RPMI7951 (cell line): ENCODE data around the gene RSAD1. TPM values are rescaled to one million over a fixed set of nuclear protein-coding genes. Genes with fewer than 3 reads are reported as not detected.

Source experiments
- DNase-seq: peaks from one replicate; pipeline ENCODE4 v3.0.0-alpha.2; 2012; ENCODE audit warnings: low read depth
- total RNA-seq: library from RNA; depleted of rRNA; stranded (reverse); fragments of >200 nt; shearing (Covaris generic); gene quantifications from 2 replicates; pipeline ENCODE4 v1.2.3, GENCODE V29; 2014

RSAD1 gene
- total RNA-seq, 1 experiment from 2014 or later, result 10.0 TPM

DNA sequence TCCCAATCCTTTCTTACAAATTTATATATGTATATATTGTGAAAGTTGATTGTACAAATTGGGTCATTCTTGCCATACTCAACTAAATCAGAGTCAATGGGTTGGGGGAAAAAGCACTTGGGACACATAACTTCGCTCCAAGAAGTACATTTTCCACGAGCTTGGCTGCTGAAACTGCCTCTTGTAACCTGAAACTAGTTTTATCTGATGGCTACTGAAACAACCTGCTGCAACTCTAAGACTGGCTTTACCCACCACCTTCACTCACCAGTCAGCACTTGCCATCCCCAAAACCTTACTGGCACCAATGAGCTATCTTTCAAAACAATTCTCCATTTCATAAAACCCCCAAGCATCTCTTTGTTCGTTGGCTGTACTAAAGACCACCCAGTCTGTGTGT, 15.1 kb downstream of the RSAD1 start:
- no peak for DNase-seq

DNA sequence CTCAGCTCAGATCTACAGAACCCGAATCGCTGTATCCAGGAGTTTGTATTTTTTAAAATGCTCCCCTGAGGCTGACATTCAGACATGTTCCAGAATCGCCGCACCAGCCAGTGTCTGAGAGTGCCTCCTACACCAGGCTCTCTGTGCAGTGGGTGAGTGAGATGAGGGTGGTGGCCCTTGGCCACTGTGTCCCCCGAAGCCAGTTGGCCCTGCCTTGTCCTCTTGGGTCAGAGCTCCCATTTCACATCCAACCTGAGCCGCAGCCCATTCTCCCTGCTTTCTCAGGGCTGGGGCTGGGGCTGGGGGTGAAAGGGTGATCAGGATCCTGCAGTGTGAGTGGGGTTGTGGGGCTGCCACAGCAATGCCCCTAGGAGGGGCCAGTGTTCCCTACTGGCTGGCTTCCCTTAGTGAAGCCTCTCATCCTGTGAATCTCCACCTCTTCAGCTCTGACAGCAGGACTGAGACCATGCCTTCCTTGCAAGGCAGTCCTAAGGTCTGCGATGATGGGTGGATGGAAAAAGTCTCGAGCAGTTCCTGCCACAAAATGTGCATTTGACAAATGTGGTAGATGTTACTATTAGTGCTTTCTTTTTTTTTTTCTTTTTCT, 16.7 kb downstream of the RSAD1 start:
- no peak for DNase-seq

DNA sequence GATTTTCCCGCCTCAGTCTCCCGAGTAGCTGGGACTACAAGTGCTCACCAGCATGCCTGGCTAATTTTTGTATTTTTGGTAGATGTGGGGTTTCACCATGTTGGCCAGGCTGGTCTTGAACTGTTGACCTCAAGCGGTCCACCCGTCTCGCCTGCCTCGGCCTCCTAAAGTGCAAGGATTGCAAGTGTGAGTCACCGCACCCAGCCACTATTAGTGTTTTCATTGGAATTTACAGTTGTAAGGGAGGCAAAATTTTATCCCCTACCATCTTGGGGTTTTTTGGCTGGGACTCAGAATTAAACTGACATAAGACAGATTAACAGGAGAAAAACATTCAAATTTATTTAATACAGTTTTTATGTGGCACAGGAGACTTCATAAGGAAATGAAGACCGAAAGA, 17.3 kb downstream of the RSAD1 start:
- peak; percentile 36 for DNase-seq

DNA sequence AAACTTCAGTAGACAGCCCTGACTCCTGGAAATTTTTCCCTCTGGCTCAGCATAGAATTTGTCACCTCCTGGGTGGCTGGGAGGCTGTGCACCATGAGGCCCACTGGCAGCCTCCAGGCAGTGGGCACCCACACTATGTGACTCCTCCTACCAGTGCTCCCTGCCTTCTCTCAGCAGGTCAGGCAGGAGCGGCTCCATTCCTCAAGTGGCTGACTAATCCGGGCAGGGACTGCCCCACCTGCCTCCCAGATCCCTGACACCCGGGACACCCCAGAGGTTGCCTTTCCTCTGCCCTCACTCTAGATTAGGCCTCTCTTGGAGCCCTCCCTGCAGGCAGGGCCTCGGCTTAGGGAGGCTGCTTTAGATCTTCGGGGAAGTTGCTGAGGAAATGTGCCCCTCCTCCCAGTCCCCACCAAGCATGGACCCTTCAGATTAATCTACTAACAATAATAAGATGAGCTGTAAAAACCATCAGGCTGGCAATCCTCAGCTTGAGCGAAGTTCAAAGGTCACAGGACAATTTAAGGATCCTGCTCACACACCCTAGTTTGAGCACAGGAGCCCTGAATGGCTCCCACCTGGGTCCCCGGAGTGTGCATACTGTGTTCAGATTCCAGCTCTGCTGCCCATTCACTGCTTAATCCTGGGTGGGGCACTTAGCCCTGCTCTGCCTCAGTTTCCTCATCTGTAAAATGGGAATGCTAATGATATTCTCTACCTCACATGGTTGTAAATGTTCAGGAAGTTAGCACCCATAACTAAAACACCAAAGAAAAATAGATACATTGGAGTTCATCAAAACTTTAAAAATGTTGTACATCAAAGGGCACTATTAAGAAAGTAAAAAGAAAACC, 19.6 kb downstream of the RSAD1 start:
- no peak for DNase-seq

DNA sequence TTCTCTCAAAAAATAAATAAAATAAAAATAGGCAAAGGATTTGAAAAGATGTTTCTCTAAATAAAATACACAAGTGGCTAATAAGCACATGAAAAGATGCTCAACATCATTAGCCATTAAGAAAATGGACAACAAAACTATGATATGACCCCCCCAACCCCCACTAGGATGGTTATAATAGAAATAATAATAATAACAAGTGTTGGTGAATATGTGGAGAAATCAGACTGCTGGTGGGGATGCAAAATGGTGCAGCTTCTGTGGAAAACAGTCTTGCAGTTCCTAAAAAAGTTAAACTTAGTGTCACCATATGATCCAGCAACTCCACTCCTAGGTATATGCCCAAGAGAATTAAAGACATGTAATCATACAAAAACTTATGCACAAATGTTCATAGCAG, 20.6 kb downstream of the RSAD1 start:
- DNase-seq, result no peak

DNA sequence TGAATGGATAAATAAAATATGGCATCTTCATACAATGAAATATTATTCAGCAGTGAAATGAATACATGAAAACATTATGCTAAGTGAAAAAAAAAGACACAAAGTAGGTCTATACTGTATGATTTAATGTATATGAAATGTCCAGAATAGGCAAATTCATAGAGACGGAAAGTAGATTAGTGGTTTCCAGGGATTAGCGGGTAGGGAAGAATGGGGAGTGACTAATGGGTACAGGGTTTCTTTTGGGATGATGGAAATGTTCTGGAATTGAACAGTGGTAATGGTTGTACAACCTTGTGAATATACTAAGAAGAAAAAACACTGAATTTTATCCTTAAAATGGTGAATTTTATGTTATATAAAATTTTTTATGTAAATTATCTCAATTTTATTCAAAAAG, 21.1 kb downstream of the RSAD1 start:
- no peak for DNase-seq

DNA sequence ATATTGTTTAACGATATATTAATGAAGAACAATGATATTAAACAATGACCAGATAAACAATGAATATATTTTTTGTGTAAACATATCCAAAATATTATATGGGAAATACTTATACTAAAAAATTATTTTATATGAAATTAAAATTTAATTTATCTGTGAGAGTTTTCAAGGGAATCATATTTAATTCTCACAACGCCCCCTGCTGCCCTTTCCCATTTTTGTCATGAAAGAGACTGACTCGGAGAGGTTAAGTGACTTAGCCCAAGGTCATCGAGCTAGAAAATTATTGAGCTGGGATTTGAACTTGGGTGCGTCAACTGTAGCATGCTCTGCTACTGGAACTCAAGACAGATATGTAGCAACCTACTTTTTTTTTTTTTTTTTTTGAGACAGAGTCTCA, 22.4 kb downstream of the RSAD1 start:
- DNase-seq, result peak; percentile 27

DNA sequence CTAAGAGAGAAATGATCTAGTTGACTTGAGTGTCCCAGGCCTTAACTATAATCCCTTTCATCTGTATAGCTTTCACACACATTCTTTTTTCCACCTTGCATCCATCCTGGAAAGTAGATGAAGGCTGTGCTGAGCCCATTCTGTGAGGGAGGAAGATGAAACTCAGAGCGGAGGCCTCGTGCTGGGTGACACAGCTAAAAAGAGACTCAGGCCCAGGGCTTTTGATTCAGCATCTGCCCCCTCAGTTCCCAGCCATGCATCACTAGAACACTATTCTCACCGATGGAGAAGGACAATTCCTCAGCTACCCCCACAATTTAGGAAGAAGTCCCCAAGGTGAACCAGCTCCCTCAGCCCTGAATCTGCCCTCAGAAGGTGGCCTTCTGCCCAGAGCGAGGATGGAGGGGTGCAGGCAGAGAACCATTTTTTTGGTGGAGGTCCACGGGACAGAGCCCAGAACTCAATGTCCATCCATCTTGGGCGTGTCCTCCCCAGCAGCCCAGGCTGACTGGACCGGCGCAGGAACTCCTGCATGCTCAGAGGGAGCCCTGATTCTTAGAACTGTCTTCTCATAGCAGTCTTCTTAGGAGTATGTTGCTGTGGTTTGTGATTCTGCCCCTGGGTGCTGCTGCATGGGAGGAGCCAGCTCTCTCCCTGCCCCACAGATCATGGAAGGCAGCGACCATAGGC, 23.8 kb downstream of the RSAD1 start:
- DNase-seq, result no peak

DNA sequence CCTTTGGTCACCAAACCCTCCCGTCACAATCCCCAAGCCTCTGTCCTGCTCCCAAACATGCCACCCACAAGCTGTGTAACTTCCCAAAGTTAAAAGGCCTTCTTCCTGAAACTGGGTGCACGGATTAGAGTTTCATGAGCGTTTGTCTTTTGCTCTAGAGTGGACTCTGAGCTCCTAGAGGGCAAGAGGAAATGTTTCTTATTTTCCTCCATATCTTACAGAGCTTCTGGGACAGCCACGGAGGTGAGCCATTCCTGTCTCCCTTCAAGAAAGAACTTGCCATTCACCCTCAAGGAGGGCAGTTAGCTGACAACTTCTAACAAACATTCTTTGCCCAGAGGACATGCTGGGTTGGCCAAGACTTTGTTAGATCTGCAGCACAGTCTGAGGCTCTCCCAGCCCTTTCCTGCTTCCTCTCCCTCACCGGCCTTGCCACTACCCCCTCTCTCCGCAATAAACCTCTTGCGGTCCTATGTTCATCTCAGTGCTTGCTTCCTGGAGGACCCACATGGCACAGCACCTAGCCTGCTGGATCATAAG, 27.0 kb downstream of the RSAD1 start:
- DNase-seq, result no peak

DNA sequence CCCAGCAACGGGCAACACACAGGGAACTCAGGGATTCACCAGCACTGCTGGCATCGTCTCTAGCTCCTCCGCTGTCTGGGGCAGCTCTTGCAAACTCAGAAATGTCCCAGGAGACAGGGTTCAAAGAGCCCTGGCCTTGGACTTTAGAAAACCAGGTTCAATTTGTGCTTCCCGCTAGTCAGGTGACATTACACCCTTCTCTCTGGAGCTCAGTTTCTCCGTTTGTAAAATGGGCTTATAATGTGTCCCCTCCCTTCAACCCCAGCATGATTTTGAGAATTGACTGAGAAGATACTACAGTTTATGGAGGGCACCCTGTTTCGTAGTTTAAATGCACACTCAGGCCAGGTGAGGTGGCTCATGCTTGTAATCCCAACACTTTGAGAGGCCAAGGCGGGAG, 27.6 kb downstream of the RSAD1 start:
- DNase-seq, result no peak

DNA sequence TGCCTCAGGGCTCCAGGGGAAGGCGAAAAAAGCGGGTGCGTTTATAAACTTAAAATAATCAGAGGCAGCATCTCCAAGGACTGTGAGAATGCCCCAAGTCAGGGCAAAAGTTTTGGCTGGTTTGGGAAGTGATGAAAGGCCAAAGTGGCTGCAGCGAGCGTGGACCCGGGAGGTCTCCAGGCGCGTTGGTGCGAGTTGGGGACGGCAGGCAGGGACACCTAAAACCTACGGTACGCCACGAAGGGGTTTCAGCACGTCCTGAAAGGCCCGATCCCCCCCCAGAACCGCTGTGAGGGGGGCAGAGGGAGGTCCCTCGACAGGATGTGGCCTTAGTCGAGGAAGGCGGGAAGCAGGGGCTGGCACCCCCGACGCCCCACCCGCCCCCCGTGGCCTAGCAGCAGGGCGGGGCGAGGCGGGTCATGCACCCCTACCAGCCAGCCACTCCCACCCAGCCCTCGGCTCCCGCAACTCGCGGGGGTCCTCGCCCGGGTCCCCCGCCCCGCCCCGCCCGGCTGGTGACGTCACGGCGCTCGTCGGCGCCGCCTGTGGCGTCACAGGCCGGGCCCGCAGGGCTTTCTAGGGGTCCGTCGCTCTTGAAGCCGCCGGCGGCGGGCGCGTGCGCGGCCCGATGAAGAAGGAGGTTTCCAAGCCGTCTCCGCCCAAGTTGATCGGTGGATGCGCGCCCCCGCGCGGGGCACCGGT, 29.4 kb downstream of the RSAD1 start, which contains the start of gene MYCBPAP:
TSS of gene MYCBPAP (plus strand) at position 569 of the 702 bp plus-strand sequence. CDS start 236 bp downstream, outside the sequence.
- DNase-seq, result peak; percentile 70

DNA sequence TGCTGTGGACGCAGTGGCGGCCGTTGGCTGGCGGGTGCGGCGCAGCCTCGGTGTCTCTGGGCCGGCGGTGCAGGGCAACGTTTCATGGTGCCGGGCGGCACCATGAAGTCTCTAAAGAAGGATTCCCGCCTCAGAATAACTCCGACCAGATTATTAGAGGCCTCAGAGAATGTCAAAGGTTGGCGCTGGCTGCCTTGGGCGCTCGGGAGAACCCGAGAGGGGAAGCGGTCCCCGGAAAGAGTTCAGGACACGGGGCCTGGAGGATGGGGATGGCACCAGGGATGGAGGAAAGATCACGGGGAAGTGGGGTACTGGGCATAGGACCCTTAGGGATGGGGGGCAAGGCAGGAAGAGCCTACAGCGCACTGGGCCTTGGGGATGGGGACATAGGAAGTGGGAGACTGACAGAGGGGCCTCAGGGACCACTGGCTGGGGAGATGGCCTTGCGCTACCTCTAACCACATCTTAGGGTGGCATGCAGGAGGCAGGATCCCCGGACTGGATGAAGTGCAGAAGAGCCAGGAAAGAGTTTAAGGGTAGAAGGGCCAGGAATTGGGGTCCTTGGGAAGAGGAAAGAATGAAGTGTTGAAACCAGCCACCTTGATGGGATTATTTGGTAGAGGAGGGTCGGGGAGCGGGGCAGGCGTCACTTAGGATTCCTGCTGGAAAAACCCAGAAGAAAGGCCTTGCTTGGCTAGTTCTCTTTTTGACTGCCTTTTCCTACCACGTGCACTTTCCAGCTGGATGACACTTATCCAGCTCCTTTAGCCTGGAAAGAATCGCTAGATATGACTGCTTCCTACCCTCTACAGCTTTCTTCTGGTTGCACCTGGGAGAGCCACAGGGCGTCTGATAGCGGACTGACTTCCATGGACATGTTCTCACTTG, 30.2 kb downstream of the RSAD1 start:
- DNase-seq, result no peak

DNA sequence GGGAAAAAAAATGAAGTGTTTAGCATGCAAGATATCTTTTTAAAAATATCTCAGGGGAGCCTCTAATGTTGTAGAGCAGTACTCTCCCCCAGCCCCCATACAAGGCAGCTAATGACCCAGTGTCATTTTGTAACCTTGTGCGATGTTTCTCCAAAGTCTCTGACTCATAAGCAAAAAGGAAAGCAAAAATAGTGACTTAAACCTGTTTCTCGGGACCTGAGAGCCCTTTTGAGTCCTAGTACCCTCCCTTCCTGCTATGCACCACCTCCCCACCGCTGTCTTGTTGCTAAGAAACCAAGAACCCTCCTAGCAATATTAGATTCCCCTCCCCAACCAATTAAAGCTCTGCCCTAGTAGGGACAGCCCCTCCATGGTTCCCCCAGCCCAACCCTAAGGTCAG, 32.4 kb downstream of the RSAD1 start:
- peak; percentile 15 for DNase-seq

DNA sequence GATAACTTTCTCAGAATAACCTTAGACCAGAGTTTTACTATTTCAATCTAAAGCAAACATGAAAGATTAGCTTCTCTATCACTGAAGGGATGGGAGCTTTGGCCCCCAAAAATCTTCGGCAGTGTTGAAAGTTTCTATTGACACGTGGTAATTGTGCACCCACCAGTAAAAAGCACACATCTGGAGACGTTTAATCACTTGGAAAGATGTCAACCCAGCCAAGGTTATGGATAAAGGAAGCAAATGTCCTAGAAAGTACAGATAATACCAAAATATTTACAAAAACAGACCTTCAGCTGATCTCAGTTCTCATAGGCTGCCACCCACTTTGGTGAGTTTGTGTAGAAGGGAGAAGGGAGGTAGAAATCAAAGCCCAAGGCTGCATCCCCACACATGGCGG, 34.8 kb downstream of the RSAD1 start:
- no peak for DNase-seq

DNA sequence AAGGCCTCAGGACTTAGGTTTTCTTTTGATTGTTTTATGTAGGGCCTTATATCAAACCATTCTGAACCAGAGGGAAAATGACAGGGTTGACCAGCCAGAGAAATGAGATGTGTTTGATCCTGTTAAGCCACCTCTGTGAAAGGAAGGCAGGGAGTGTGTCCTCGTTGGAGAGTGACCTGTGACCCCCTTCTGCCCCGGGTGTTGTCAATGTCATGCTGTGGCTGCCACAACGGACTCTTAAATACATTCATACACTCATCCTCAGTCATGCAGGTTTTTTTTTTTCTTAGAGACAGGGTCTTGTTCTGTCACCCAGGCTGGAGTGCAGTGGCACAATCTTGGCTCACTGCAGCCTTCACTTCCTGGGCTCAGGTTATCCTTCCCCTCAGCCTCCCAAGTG, 35.7 kb downstream of the RSAD1 start:
- DNase-seq, result no peak

DNA sequence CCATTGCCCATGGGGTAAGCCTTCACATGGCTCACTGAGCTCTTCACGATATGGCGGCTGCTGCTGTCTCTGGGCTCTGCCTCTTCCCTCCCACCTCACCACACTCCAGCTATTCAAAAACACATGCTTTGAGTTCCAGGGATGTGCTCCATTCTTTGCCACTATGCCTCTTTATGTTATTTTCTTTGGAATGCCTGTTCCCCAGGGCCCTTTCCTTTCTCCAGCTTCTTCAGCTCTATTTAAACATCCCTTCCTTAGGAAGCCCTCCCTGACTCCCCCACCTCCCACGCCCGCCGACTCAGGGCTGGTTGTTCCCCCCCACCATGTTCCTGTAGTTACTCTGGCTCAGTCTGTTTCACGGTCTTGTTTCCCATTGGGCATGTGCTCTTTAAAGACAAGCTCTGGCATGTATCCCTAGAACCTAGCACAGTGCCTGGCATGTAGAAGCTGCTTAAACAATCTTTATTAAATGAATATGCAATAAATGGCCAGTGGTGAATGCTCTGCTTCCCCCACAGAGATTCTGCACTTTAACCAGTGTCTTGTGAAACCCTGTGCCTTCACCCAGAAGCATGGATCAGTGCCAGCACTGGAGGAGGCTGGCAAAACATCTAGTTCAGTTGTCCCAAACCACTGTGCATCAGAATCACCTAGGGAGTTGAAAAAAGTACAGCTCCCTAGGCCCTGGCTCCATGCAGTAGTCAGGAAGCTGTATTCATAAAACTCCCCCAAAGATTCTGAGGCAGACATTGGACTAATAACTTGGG, 36.5 kb downstream of the RSAD1 start:
- DNase-seq, result peak; percentile 13

DNA sequence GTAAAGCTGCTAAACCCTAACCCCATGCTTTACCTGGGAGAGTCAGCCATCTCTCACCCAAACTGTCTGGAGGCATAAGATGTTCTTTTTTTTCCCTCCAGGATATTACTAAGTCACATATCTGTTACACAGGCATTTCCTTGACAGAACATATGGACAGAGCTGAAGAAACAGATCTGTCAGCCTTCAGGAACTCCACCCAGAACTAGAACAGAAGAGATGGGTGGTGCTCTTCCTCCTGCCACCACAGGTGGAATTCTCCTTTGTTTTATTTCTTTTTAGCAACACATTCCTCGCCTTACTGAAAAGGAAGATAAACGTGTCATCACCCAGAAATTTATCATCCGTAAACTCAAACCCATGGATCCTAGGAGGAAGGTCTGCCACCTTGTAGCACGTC, 38.4 kb downstream of the RSAD1 start:
- DNase-seq, result no peak

DNA sequence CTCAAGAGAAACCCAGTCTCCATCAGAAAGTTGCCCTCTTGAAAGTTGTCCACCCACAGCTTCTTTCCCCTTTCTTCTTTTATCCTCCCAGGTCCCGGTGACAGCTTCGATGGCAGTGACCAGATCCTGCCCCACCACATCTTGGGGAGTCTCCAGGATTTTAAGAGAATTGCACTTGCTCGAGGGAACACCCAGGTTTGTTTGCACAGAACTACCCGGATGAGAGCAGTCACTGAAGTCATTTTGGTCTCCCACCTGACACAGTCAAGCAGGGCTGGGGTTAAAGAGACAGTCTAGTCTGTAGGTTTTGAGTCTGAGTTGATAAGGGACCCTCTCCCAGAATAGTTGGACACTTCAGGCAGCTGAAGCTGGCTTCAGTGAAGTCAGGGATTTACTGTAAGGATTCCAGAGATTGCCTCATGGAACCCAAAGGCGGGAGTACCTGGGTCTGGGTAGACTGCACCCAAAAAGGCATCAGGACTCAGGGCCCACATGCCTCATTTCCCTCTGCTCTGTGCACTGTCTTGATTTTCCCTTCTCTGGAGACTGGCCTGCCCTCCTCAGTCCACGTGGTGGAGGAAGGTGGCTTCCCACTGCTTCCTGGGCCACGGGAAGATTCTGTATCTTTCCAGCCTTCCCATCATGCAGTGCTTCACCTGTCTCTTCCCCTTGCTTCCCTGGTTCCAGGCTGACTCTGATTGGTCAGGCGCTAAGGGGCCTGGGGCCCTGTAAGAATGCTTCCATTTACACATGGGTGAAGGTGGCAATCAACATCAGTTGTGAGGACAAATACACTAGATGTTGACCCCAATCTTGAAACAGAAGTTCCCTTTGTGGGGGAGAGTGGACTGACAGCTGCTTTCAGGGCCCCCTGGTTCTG, 39.1 kb downstream of the RSAD1 start:
- no peak for DNase-seq
